GM23338 (cell line): ENCODE results near the gene GAK.

Experiments used
- CTCF ChIP-seq, 2 experiments: fragments of 200-600 bp in 1 of 2; sonication (generic) in 1 of 2; conservative IDR thresholded peaks; 2 replicates each; pipeline versions ENCODE4 v1.5.1 to v1.6.1; 2016 to 2017; ENCODE audit warnings: antibody characterized with exemption in 2 of 2, low read depth in 2 of 2, mild to moderate bottlenecking in 2 of 2, moderate library complexity in 1 of 2
- POLR2AphosphoS5 ChIP-seq: IDR thresholded peaks from 2 replicates; pipeline ENCODE4 v1.6.1; 2016; ENCODE audit warnings: antibody characterized with exemption, low read depth
- TF ChIP-seq, protein P1 (sequence below): IDR thresholded peaks from 2 replicates; pipeline ENCODE4 v1.6.1; 2016; ENCODE audit warnings: antibody characterized with exemption

GRCh38 chr4:924107-925096 is 7.7 kb downstream of the GAK start:
- no peak for TF ChIP-seq CTCF (conservative IDR thresholded peaks at IDR 0.05; ENCODE audit: low read depth in 2 of 2)
- TF ChIP-seq, protein P1, sequence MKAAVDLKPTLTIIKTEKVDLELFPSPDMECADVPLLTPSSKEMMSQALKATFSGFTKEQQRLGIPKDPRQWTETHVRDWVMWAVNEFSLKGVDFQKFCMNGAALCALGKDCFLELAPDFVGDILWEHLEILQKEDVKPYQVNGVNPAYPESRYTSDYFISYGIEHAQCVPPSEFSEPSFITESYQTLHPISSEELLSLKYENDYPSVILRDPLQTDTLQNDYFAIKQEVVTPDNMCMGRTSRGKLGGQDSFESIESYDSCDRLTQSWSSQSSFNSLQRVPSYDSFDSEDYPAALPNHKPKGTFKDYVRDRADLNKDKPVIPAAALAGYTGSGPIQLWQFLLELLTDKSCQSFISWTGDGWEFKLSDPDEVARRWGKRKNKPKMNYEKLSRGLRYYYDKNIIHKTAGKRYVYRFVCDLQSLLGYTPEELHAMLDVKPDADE, result no peak
- no peak for TF ChIP-seq POLR2AphosphoS5
